NCI-H446 (cell line): ENCODE results near the gene GLIS1.
A peak's percentile ranks its signal among the peaks of the same experiment; 100 is the strongest.

ENCODE experiments used
- DNase-seq, 2 experiments: peaks; one replicate each; lab custom pipeline; 2025; lab: John Stamatoyannopoulos, UW

Gene GLIS1

DNA sequence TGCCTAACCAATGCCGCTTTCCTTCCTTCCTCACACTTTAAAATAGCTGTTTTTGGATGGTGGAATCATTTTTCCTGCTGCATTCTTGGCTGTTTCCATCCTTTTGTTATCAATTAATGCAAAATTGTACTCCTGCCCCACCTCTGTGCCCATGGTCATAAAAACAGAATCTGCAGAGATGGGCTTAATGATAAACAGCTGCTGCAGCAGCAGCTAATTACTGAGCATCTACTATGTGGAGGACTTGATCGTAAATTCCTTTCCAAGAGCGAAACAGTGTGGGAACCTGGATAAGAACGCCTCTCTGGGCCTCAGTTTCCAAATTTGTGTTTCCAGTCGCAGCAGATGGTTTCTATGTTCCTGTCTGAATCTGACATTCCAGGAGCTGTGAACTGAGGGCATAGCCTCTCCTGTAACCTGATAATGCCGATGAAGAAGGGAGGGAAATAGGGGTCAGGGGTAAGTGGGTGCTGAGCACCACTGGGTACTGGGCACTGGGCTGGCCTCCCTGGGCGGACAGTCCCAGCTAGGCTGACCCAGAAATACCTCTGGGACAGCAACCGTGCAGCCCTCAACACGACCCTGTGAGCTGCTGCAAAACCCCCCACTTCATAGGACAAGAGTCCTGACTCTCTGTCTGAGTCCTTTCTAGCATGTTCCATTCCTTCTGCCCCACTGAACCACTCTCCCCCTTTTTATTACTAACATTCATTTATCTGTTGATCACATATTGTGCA, 158.1 kb downstream of the GLIS1 start:
- no peak for DNase-seq

- no peak for DNase-seq
These were observed 159.0 kb downstream of the GLIS1 start for GRCh38 chr1:53580009-53580400.

GRCh38 chr1:53579221-53580008, 159.5 kb downstream of the GLIS1 start:
- DNase-seq = no peak

- no peak for DNase-seq
These were observed 160.6 kb downstream of the GLIS1 start for GRCh38 chr1:53578358-53578757.

DNA sequence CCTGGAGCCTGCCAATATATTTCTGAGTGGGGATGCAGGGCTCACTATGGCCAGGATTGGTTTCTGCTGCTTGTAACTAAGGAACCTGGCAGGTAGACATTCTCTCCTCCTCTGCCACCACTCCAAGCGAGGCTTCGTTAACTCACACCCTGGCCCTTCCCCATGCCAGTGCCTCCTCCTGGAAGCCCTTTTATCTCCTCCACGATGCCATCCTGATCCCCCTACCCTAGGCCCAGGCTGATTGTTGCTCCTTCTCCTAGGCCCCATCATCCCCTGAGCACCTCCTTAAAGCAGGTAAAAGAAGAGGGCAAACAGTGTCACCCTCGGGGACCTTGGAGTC, 161.2 kb downstream of the GLIS1 start:
- DNase-seq = no peak

DNA sequence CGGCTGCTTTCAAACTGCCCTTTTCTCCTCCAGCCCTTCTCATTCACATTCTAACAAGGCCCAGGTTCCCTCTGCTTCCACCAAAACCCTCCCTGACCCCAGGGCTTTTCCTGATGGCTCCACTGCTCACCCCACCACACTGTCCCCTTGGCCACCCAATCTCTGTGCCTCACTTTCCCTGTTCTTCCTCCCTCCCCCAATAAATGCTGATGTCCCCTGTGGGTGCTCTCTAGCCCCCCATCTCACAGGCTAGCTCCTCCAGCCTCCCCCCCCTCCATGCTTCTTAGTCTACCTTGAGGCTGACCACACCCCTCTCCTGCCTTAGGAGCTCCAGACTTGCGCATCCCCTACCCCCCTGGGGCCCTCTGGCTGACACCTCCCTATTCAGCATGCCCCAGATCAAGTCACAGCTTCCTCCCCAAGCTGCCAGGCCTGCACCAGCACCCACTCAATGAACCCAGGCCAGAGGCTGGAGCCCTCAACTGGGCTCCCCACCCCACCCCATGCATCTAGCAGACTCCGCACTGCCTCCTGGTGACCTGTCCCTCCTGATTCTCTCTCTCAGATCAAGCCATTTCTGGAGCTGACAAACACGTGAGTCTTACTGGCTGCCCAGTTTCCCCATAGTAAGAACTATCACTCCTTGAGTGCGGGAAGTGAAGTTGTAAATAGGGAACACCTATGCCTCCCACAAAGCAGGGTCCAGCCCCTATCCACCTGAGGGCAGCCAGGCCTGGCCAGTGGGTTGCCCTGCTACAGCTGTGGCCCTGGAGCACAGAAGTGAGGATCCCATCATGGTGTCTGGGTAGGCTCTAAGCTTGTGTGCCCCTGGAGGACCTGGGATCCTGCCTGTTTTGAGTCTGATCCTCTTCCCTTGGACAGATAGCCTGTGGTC, 161.9 kb downstream of the GLIS1 start:
- no peak for DNase-seq

- DNase-seq = peak in 1 of 2 experiments; percentile 19
These were observed 162.6 kb downstream of the GLIS1 start for GRCh38 chr1:53576381-53576801.

DNA sequence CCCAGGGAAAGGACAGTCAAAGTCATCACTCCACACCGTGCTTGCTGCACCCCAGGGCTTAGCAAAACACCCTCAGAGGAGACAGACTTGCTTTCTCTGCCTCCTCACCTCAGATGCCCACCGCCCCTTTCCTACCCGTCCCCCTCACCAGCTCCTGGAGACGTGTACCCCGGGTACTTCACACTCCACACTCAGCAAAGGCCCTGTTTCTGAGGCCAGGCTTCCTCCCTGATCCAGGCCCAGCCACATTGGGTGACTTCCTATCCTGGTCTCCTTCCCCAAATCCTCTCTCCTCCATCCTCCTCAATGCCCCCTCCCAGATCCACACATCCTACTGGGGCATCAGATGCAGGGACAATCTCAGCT, 163.0 kb downstream of the GLIS1 start:
- DNase-seq = no peak

DNA sequence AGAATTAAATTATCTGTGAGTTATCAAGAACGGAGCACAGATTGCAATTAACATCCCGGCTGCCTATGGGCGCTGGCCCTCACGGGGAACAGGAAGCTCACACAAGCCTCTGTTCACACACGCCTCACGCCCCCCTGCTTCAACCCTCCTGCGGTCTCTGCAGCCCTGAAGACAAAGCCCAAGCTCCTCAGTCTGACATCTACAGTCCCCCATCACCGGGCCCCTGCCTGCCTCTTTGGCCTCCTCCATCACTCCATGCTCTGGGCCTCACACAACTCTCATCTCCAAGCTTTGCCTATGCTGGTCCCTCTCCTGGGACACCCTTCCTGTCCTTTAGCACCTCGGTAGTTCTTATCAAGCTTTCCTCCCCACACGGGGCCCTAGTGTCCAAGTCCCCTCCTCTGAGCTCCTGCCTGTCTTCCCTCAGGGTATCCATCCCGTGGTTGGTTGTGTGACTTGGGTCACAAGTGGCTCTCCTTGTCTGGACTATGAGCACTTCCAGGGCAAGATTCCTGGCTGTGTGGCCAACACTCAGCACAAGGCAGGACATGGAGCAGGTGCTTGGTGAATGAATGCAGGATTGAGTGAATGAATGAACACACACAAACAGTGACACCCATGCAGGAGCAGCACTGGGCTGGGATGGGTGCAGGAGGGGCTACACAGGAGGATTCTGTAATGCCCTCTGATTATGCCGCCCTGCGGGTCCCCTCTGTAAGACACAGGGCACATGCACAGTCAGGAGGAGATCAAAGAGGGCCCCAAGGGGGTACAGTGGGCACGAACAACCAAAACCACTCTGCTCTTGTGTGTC, 163.6 kb downstream of the GLIS1 start:
- DNase-seq = no peak

GRCh38 chr1:53574621-53575020, 164.3 kb downstream of the GLIS1 start:
- DNase-seq = no peak

GRCh38 chr1:53573931-53574330, 165.0 kb downstream of the GLIS1 start:
- peak in 1 of 2 experiments; percentile 44 for DNase-seq

DNA sequence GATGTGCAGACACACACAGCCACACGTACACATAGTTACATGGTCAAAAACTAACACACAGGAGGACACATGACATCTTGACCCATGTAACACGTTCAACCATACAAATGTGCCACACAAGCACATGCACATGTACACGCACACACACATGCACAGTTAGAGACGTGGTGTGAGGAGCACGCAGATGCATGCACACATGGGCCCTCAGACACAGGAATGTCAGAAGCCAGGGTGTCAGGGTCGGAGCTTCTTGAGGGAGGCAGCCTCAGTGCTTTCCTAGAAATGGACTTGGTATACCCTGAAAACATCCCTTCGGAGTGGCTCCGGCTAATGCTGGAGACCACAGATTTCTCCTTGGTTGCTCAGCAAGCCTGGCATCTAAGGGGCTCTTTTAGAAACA, 165.4 kb downstream of the GLIS1 start:
- DNase-seq = no peak

- no peak for DNase-seq
These were observed 166.2 kb downstream of the GLIS1 start for GRCh38 chr1:53572815-53573173.

DNA sequence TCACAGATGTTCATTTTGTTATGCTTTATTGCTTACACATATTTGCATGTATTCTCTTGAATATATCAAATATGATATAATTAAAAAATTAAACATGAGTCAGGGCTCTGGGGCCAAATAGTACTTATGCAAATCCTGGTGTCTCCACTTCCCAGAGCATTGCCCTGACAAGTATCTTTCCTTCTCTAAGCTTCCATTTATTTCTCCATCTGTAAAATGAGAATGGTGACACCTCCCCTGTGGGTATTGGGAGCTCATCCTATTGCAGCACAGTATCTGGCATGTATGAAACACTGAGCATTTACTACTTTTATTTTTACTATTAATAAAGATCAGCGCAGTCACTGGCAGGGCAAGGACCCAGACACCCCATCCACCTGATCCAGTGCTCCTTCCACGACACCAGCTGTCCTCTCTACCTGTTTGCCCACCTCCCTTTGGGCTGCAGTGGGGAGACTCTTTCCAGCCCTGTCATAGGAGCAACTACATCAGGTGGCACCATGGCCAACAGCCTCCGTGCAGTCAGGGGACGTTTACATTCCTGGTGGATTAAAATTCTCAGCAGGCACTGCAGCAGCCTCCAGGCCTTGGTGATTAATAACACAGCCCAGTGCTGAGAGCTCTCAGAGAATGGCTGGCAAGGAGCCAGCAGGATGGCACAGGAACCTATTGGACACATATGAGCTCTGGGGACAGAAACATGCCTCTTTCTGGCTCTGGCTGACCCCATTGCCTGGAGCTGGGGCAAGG, 166.7 kb downstream of the GLIS1 start:
- peak; percentile 78 to 89 for DNase-seq

GRCh38 chr1:53568540-53568939, 170.4 kb downstream of the GLIS1 start:
- DNase-seq = no peak

GRCh38 chr1:53567851-53568250, 171.1 kb downstream of the GLIS1 start:
- DNase-seq = no peak

DNA sequence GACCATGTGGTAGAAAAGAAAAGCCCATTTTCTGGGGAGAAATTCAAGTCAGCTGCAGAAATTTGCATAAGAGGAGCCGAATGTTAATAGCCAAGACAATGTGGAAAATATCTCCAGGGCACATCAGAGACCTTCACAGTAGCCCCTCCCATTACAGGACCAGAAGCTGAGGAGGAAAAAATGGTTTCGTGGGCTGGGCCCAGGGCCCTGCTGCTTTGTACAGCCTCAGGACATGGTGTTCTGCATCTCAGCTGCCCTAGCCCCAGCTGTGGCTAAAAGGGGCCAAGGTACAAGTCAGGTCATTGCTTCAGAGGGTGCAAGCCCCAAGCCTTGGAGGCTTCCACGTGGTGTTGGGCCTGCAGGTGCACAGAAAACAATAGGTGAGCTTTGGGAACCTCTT, 171.5 kb downstream of the GLIS1 start:
- no peak for DNase-seq

DNA sequence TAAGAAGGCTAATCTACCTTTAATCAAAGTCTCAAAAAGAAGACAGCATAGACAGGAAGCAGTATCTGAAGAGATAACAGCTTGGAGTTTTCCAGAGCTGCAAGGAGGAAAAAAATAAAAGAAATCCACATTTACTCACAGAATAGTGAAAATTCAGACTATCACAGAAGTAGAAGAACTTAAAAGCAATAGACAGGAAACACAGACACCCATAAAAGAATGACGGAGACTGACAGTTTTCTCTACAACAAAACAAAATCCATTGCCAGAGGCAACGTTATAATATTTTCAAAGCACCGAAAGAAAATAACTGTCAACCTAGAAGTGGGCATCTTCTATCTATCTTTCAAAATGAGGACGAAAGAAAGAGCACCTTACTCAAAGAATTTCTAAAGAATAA, 175.4 kb downstream of the GLIS1 start:
- no peak for DNase-seq

GRCh38 chr1:53562981-53563379, 176.0 kb downstream of the GLIS1 start:
- no peak for DNase-seq

DNA sequence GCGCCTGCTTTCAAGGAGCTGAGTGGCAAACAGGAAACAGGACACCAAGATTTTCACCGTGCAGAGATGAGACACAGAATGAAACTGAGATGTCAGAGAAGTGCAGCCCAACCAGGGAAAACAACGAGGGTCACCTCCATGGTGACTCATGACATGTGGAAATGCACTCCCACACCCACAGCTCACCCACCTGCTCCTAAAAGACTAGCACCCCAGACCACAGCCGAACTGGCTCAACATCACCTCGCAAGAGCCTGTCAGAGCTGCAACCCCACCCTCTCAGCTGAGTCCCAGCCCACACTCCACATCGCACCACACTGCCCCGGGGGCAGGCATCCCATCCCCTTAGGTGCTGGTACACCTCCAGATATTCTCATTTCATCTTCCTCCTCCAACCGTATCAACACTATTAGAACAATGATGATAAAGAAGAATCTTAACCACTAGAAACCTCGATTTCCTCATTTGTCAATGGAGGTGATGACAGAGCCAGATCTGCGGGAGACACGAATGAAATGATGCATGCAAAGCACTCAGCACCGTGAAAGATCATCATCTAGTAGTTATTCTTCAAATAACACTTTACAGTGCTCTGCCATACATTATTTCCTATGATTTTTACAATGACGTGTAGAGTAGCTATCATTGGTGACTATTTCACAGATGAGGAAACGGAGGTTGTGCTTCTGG, 176.5 kb downstream of the GLIS1 start:
- no peak for DNase-seq
